ENCODE results near the gene PBX4.

DNA sequence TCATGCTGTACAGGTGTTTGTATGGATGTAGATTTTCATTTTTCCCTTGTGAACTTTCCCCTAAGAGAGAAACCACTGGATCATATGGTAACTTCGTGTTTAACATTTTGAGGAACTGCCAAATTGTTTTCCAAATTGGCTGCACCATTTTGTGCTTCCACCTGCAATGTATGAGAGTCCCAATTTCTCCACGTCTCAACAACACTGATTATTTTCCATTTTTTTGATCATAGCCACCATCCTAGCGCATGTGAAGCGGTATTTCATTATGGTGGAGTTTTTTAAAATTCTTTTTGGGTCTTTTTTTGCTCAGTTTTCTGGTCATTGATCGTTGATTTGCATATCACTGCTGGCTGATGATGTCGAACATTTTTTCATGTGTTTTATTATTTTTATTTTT lies 97.5 kb downstream of the PBX4 start:
- no peak for TF ChIP-seq EZH2 (IDR thresholded peaks at IDR 0.05; ENCODE audit: insufficient read depth, poor library complexity, severe bottlenecking)
- no peak for TF ChIP-seq EZH2phosphoT487 (IDR thresholded peaks at IDR 0.05; ENCODE audit: insufficient read depth, low read depth)
